Psoas muscle (tissue), 8 donors: Measurements from ENCODE around the gene ZFP2. TPM values are rescaled to one million over a fixed set of nuclear protein-coding genes. Genes with fewer than 3 reads are reported as not detected.
"Not testable (repeated sequence)": the region's sequence is repeated elsewhere in the genome, so short reads cannot be mapped to it uniquely, and the experiment has no call there.

Experiments
- ATAC-seq, 4 donors: fragments of 200-7000 bp; cut with Tn5 transposase; one replicate each; pipeline ENCODE4 v1.9.1; 2020; ENCODE audit warnings: moderate library complexity in 3 of 4, mild to moderate bottlenecking in 2 of 4
- DNase-seq, 2 donors: peaks; one replicate each; pipeline ENCODE4 v3.0.0-alpha.2; 2020
- H3K27ac ChIP-seq: fragments of 200-600 bp; one replicate; pipeline ENCODE4 v1.8.0; 2022
- H3K27me3 ChIP-seq, 3 donors: fragments of 200-600 bp in 1 of 3; one replicate each; pipeline versions ENCODE4 v1.6.1 to v1.8.0; 2013 to 2022; ENCODE audit warnings: low read length in 2 of 3, mild to moderate bottlenecking in 2 of 3, moderate library complexity in 1 of 3; ENCODE audit not compliant: insufficient read depth in 3 of 3
- H3K36me3 ChIP-seq, 2 donors: fragments of 200-600 bp in 1 of 2; one replicate each; pipeline versions ENCODE4 v1.6.1 to v1.8.0; 2013 to 2022; ENCODE audit warnings: low read depth in 1 of 2, mild to moderate bottlenecking in 1 of 2, moderate library complexity in 1 of 2; ENCODE audit not compliant: insufficient read depth in 1 of 2
- H3K4me1 ChIP-seq: fragments of 200-600 bp; one replicate; pipeline ENCODE4 v1.8.0; 2022
- H3K4me3 ChIP-seq: fragments of 200-600 bp; one replicate; pipeline ENCODE4 v1.8.0; 2022; ENCODE audit warnings: mild to moderate bottlenecking
- H3K9me3 ChIP-seq: fragments of 200-600 bp; one replicate; pipeline ENCODE4 v1.8.0; 2022
- WGBS, 3 donors: extraction: QIAGEN DNeasy Blood & Tissue Kit; methylation state at CpG; one replicate each; pipeline versions ENCODE4 v1.1.6 to v1.1.7; 2013; 5-methylcytosine and 5-hydroxymethylcytosine counted together
- intact Hi-C, 2 donors: fragments of 100-400 bp; cut with DNase I; formaldehyde crosslinking; loops; one replicate each; pipeline versions ENCODE4 v1.11.0 to v1.14.2; 2022
- polyA plus RNA-seq, 3 donors: library from polyadenylated mRNA; stranded (reverse); fragments of 200-250 nt; gene quantifications; one replicate each; pipeline ENCODE4 v1.2.3, GENCODE V29; 2013
- total RNA-seq, 4 donors: library from RNA; stranded (reverse); fragmentation: NEBNext Ultra II Directional in 2 of 4; extraction: Animal tissue kit (Norgen Biotek cat#: 25700) in 2 of 4; gene quantifications; one replicate each; pipeline versions ENCODE4 v1.2.1 to v1.2.4, GENCODE V29; 2021 to 2023
- TF ChIP-seq, protein P1 (sequence below): fragments of 200-600 bp; IDR thresholded peaks from one replicate; pipeline ENCODE4 v1.8.0; 2022; ENCODE audit warnings: antibody characterized with exemption
- donor health status: healthy with polysubstance abuse.
- donor health status: DM: no; HTN: no; CAD: no; lungs with moderate emphysema.
- donor health status: Bipolar disorder and iron deficiency.
- donor health status: healthy.
- donor health status: DM: yes; HTN: yes; CAD: no.
- donor health status: DM: no; HTN: no; CAD: no.
- donor health status: DM: no; HTN: no; CAD: no.
- donor health status: DM: yes; HTN: yes; CAD: no.

The ZFP2 gene
- total and polyA plus RNA-seq, 7 donors, result 0.48 to 4.4 (median 1.2) TPM

DNA sequence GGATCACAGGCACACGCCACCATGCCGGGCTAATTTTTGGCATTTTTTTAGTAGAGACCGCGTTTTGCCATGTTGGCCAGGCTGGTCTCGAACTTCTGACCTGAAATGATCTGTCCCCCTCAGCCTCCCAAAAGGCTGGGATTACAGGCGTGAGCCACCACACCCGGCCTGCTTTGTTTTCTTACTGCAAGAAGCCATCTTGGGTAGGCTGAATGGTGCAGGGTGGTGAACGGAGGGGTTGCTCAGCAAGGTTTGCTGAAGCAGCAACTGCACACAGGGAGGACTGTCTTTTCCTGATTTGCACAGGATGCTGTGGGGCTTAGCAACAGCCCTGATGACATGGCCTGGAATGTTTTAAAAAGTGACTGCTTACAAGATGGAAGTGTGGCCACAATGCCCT lies 25.3 kb upstream of the ZFP2 start:
- H3K27me3 ChIP-seq, result no peaks in the 10 kb centered on the region
- no peaks in the 10 kb centered on the region for H3K4me1 ChIP-seq
- intact Hi-C loops, result no loop called here
- DNase-seq, result no peak
- ATAC-seq, result no peak
- H3K9me3 ChIP-seq, result peaks cover 30% of the 10 kb centered on the region
- H3K4me3 ChIP-seq, result no peak overlapping the region
- TF ChIP-seq, protein P1, sequence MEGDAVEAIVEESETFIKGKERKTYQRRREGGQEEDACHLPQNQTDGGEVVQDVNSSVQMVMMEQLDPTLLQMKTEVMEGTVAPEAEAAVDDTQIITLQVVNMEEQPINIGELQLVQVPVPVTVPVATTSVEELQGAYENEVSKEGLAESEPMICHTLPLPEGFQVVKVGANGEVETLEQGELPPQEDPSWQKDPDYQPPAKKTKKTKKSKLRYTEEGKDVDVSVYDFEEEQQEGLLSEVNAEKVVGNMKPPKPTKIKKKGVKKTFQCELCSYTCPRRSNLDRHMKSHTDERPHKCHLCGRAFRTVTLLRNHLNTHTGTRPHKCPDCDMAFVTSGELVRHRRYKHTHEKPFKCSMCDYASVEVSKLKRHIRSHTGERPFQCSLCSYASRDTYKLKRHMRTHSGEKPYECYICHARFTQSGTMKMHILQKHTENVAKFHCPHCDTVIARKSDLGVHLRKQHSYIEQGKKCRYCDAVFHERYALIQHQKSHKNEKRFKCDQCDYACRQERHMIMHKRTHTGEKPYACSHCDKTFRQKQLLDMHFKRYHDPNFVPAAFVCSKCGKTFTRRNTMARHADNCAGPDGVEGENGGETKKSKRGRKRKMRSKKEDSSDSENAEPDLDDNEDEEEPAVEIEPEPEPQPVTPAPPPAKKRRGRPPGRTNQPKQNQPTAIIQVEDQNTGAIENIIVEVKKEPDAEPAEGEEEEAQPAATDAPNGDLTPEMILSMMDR, result no peak
- WGBS, 3 donors, result 95 to 97% (median 96%) methylated on average over 8 of the region's 8 CpGs
- H3K27ac ChIP-seq, result no peak overlapping the region
- peaks cover 11 to 93% of the 10 kb centered on the region in 2 donors for H3K36me3 ChIP-seq

DNA sequence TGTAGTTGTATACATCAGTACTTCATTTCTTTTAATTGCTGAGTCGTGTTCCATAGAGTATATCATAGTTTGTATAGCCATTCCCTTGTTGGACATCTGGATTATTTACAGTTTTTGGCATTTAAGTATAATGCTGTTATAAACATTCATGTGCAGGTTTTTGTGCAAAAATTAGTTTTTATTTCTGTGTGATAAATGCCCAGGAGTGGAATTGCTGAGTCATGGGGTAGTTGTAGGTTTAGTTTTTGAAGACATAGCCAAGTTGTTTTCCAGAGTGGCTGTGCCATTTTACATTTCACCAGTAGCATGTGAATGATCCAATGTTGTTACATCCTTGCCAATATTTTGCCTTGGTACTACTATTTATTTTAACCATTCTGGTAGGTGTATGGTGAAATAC lies 23.4 kb upstream of the ZFP2 start:
- DNase-seq (no peak), ATAC-seq (no peak)
- 88 to 100% (median 98%) methylated on average over 1 of the region's 1 CpG for WGBS, 3 donors
- H3K27ac ChIP-seq, result no peak overlapping the region
- no peak overlapping the region for H3K4me3 ChIP-seq
- no peaks in the 10 kb centered on the region for H3K4me1 ChIP-seq
- TF ChIP-seq, protein P1, result no peak
- H3K36me3 ChIP-seq, result peaks cover 6 to 92% of the 10 kb centered on the region in 2 donors
- peaks cover 44% of the 10 kb centered on the region for H3K9me3 ChIP-seq
- intact Hi-C loops, result no loop called here
- no peaks in the 10 kb centered on the region for H3K27me3 ChIP-seq

DNA sequence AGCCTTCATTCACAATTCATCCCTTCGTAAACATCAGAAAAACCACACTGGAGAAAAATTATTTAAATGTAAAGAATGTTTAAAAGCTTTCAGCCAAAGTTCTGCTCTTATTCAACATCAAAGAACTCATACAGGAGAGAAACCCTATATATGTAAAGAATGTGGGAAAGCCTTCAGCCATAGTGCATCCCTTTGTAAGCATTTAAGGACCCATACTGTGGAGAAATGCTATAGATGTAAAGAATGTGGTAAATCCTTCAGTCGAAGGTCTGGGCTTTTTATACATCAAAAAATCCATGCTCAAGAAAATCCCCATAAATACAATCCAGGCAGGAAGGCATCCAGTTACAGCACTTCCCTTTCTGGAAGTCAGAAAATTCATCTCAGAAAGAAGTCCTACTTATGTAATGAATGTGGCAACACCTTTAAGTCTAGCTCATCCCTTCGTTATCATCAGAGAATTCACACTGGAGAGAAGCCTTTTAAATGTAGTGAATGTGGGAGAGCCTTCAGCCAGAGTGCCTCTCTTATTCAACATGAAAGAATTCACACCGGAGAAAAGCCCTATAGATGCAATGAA lies 12.5 kb upstream of the ZFP2 start:
- intact Hi-C loops, H3K4me1 ChIP-seq, H3K27me3 ChIP-seq, ATAC-seq, H3K27ac ChIP-seq, DNase-seq, H3K4me3 ChIP-seq: not testable (repeated sequence)
- Histone ChIP-seq H3K36me3 (peaks cover 21 to 71% of the 10 kb centered on the region in 2 donors), H3K9me3 (peaks cover 91% of the 10 kb centered on the region)
- WGBS, 3 donors, result 95 to 98% (median 97%) methylated on average over 4 of the region's 4 CpGs

DNA sequence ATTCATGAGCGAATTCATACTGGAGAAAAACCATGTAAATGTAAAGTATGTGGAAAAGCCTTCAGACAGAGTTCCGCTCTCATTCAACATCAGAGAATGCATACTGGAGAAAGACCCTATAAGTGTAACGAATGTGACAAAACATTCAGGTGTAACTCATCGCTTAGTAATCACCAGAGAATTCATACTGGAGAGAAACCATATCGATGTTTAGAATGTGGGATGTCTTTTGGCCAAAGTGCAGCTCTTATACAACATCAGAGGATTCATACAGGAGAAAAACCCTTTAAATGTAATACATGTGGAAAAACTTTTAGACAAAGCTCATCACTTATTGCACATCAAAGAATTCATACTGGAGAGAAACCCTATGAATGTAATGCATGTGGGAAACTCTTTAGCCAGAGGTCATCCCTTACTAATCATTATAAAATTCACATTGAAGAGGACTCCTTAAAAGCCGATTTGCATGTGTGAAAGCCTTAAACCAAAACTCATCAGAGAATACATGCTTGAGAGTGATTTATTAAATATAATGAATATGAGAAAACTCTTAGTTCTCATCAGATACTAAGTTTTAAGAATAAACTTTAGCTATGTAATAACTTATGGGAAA lies 11.8 kb upstream of the ZFP2 start:
- WGBS, 3 donors, result 98 to 100% (median 98%) methylated on average over 6 of the region's 6 CpGs
- TF ChIP-seq, protein P1, result no peak
- Histone ChIP-seq H3K4me3 (no peak overlapping the region), H3K9me3 (peaks cover 84% of the 10 kb centered on the region), H3K27ac (no peak overlapping the region), H3K36me3 (peaks cover 21 to 76% of the 10 kb centered on the region in 2 donors), H3K4me1 (no peaks in the 10 kb centered on the region), H3K27me3 (no peaks in the 10 kb centered on the region)
- no peak for DNase-seq
- intact Hi-C loops, result no loop called here
- ATAC-seq, result no peak

DNA sequence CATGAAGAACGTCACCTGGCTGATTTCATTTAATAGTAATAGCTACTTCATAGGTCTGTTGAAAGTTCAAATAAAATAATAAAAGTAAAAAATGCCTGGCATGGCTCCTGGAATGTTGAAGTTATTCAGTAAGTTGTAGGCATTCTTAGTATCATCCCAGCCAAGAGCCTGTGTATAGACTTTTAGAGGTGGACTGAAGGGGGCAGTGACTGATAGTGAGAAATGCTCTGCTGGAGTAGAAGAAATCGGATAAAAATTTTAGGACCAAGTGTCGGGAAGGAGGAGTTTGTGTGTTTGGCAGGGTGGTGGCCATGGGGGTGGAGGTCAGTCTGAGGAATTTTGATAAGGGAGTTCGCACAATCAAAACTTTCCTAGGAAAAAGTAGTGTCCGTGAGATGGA lies 3.6 kb downstream of the ZFP2 start:
- DNase-seq, result no peak
- intact Hi-C loops, result loop anchor here in 1 of 2 donors (10.0 kb wide), 1 partner anchor 126 kb away; the partner anchor contains the start of gene ZNF879
- WGBS, 3 donors, result 80 to 92% (median 89%) methylated on average over 5 of the region's 5 CpGs
- Histone ChIP-seq H3K27ac (no peak overlapping the region), H3K4me3 (no peak overlapping the region), H3K36me3 (peaks cover 0 to 15% of the 10 kb centered on the region in 2 donors), H3K27me3 (no peaks in the 10 kb centered on the region), H3K9me3 (no peaks in the 10 kb centered on the region), H3K4me1 (no peaks in the 10 kb centered on the region)
- no peak for ATAC-seq
- TF ChIP-seq, protein P1, result no peak
